GM12892 (cell line): ENCODE results near the gene WDR27.

Experiments
- POLR2A ChIP-seq: IDR thresholded peaks from 2 replicates; pipeline ENCODE4 v1.6.1; 2011; ENCODE audit warnings: low read depth, low read length, control low read depth
- TAF1 ChIP-seq: IDR thresholded peaks from 2 replicates; pipeline ENCODE4 v1.6.1; 2011; ENCODE audit warnings: low read depth, mild to moderate bottlenecking, control low read depth, low read length, borderline replicate concordance

GRCh38 chr6:169575821-169576220 lies 126.0 kb downstream of the WDR27 start:
- no peak for TF ChIP-seq POLR2A
- TF ChIP-seq TAF1 = no peak
